Measurements from ENCODE around the gene QSOX2. TPM values are rescaled to one million over a fixed set of nuclear protein-coding genes. Genes with fewer than 3 reads are reported as not detected.

The QSOX2 gene
- total and polyA plus RNA-seq, 2 experiments from 2014 or later: 9.2 to 29.2 TPM

GRCh38 chr9:136260936-136261472, 15.4 kb upstream of the QSOX2 start (continued):
- TF ChIP-seq ETS1 (IDR thresholded peaks at IDR 0.05) (no peak), POLR2AphosphoS5 (IDR thresholded peaks at IDR 0.05; ENCODE audit: low read depth) (no peak), STAT1 (IDR thresholded peaks at IDR 0.05; ENCODE audit: unreplicated experiment) (no peak), NANOG (IDR thresholded peaks at IDR 0.05; ENCODE audit: borderline replicate concordance) (no peak), ZNF114 (CRISPR knock-in tag; IDR thresholded peaks at IDR 0.05) (no peak), JUNB (IDR thresholded peaks at IDR 0.05; ENCODE audit: unreplicated experiment) (no peak)

- no peak overlapping the region for H2AFZ ChIP-seq
- ATAC-seq: no peak
- no peak overlapping the region for H3K27ac Mint-ChIP-seq
- no peak overlapping the region for H3K4me3 ChIP-seq
- H3K4me1 Mint-ChIP-seq: peaks cover 3% of the 10 kb centered on the region; the same call in 1 of the 3 replicates
- no peaks in the 10 kb centered on the region for H3K9me2 ChIP-seq (ENCODE audit: insufficient read depth)
- H3K27me3 Mint-ChIP-seq (ENCODE audit: insufficient read depth, low read depth, poor library complexity): no peaks in the 10 kb centered on the region
- H3K4me2 ChIP-seq: no peak overlapping the region
- no peaks in the 10 kb centered on the region for H3K36me3 Mint-ChIP-seq (ENCODE audit: low read depth)
- no peaks in the 10 kb centered on the region for H3K27me3 ChIP-seq (ENCODE audit: insufficient read depth)
- H3K36me3 ChIP-seq (ENCODE audit: insufficient read depth): no peaks in the 10 kb centered on the region
- no peaks in the 10 kb centered on the region for H3K4me1 ChIP-seq (ENCODE audit: insufficient read depth)
- H3F3A ChIP-seq (replicated peaks; ENCODE audit: low read depth): no peaks in the 10 kb centered on the region
- no peak for TF ChIP-seq JUNB (IDR thresholded peaks at IDR 0.05; ENCODE audit: unreplicated experiment)
- TF ChIP-seq EZH2phosphoT487 (IDR thresholded peaks at IDR 0.05; ENCODE audit: unreplicated experiment): no peak
- TF ChIP-seq ZNF331 (CRISPR knock-in tag; IDR thresholded peaks at IDR 0.05; ENCODE audit: low read depth): no peak
- no peak for TF ChIP-seq NANOG (IDR thresholded peaks at IDR 0.05; ENCODE audit: borderline replicate concordance)
- no peak for TF ChIP-seq EZH2 (IDR thresholded peaks at IDR 0.05; ENCODE audit: low read depth, unreplicated experiment)
- no peak for TF ChIP-seq ZNF462 (CRISPR knock-in tag; IDR thresholded peaks at IDR 0.05)
- no peak for TF ChIP-seq ZNF114 (CRISPR knock-in tag; IDR thresholded peaks at IDR 0.05)
- no peak for TF ChIP-seq CREB1 (CRISPR knock-in tag; IDR thresholded peaks at IDR 0.05; ENCODE audit: low read depth)
- TF ChIP-seq STAT1 (IDR thresholded peaks at IDR 0.05; ENCODE audit: unreplicated experiment): no peak
- TF ChIP-seq CTCF (conservative IDR thresholded peaks at IDR 0.05; ENCODE audit: low read depth in 2 of 2): no peak
- TF ChIP-seq ETS1 (IDR thresholded peaks at IDR 0.05): no peak
- H3K27ac ChIP-seq (ENCODE audit: low read depth): no peak overlapping the region
- DNase-seq (ENCODE audit: low spot score): no peak
- no peaks in the 10 kb centered on the region for H4K20me1 ChIP-seq (replicated peaks; ENCODE audit: insufficient read depth)
- H3K79me2 ChIP-seq (replicated peaks; ENCODE audit: insufficient read depth): no peaks in the 10 kb centered on the region
- H3K9me3 Mint-ChIP-seq: no peaks in the 10 kb centered on the region
- no peak overlapping the region for H3K4me3 Mint-ChIP-seq
These were observed 14.9 kb upstream of the QSOX2 start for GRCh38 chr9:136260521-136260920.
